NCI-H446 treated with DMSO at 0.1 percent for 48 hours (cell line): ENCODE results near the gene DCX.
"Not testable (repeated sequence)": the region's sequence is repeated elsewhere in the genome, so short reads cannot be mapped to it uniquely, and the experiment has no call there.

ENCODE experiments used
- DNase-seq: peaks from one replicate; lab custom pipeline; 2025; lab: John Stamatoyannopoulos, UW

DCX gene

DNA sequence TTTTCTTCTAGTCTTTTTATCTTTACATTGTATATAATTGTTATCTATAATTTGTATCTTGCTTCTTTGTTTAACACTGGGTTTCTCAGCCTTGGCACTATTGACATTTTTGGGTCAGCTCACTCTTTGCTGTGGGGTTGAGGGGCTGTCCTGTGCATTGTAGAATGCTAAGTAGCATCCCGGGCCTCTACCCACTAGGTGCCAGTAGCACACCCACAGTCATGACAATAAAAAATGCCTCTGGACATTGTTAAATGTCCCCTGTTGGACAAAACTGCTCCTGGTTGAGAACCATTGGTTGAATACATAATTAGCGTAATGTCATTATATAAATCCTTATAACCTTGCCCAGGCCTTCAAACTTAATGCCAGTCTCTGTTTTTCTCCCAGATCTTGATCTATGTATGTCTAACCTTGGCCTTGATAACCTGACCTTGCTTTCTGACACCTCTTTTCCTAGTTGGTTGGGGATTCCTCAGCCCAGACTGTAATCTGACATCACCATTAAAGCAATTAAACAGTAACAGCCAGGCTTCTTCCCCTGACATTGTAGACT lies 46.1 kb downstream of the DCX start:
- no peak for DNase-seq

DNA sequence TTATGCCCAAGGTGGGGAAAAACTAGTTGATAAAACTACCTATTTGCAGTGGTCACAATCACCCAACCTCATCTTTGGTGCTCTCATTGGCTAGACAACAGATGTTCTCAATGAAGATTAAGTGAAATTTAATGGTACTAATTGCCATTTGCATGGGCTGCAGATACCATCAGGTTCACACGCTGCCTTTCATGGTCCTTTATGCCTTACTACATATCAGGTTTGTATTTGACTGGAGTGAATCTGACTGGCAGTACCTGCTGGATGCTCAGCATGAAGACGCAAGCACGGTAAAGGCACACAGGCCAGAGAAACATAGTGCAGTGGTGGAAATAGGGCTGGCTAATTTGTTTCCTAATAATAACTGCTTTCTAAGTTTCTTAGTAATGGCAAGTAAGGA lies 48.3 kb downstream of the DCX start:
- DNase-seq: no peak

DNA sequence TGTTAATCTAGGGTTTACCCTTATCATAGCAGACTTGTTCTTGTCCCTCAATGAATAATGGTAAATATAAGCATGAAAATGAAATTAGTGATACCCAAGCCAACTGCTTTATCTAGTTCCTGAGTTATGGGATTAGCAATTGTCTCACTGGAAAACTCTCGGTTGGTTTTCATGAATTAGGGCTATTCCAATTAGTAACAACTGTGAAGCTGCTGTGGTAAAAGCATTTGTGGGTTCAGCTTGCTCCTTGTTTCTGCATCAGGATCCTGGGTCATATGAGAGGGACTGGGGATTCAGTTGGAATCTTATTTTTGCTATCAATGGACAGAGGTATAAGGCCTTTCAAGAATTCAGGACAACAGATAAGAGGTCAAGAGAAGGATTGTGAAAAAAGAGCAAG lies 50.2 kb downstream of the DCX start:
- no peak for DNase-seq

DNA sequence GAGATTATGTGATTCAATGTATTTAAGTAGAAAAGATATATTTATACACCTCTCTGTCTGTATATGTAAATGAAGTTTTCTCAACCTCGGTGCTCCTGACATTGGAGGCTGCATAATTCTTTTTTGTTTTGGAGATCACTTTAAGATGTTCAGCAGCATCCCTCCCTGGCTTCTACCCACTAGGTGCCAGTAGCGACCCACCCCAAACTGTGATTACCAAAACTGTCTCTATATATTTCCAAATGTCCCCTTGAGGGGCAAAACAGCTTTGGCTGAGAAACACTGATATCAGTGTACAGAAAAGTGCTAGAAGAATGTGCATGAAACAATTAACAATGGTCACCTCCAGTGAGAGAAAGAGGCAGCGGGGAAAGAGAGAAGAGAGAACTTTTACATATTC lies 51.2 kb downstream of the DCX start:
- peak; percentile 1 for DNase-seq

DNA sequence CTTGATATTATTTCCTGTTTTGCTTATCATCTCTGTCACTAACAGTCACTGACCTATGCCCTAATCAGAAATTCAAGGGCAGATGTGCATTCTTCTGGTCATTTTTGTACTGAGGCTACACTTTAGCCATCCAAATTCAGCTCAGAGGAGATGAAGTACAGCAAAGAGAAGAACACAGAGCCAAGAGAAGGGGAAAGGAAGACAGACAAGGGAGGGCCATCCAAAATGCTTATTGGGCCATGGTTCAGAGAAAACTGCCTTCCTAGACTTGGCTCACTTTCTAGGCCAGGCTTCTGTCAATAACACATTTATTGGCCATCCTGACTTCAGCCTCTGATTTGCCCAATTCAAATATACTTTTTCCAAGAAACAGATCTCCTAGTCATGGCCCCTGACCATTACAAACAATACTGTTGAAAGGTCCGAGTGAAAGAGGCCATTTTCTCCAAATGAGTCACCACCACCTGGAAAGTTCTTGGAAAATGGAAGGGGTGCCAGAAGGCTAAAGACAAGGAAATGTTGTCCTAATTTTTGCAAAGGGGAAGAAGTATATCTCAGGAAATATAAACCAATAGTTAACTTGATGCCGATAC lies 56.4 kb downstream of the DCX start:
- peak; percentile 2 for DNase-seq

DNA sequence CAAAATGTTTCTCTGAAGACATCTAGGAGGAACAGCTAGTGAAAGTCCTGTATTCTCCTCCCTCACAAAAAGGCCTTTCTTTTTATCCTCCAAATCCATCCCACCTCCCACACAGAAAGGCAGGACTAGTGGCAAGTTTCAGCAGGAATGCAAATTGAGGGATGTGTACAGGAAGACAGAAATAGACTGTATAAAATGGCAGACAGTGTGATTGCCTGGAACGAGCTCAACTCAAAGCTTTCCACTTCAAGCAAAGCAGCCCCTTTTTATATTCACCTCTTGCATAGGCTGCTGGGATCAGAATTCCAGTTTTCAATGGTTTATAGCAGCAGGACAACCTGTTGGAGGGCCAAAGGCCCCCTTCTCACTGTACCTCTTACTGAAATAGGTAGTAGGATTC lies 57.5 kb downstream of the DCX start:
- no peak for DNase-seq

DNA sequence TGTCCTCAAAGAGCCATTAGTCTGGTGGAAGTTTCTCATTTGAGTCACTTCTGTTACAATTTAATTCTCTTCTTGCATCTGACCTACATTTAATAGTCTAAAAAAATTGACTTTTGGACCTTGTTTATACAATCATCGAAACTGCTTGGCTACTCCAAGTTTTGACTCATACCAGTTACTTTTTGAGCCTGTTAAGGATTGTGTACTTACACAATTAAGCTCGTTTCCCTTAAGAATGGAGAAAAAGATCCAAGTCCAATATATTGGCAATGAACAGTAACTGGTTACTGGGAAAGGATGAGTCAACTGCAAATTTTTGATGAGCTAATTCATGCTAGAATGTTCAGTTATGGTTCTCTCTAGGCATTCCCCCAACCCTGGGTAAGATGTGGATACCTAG lies 58.2 kb downstream of the DCX start:
- peak; percentile 9 for DNase-seq

DNA sequence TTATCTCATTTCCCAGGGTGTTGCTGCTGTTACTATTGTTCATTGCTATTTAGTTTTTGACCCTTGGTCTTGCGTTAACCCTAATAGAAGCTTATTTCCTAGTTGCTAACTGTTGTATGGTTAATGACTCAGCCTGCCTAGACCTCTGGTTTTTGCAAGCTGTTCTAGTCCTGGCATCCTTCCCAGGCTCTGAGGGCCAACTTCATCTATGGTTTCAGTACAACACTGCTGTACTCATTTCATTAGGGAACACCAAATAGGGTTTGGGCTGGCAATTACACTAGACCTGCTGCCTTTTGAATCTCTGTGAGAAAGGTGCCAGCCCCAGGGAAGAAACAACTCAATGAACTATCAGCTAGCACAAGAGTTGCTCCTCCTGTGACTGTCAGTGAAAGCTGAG lies 59.6 kb downstream of the DCX start:
- DNase-seq: peak; percentile 88

DNA sequence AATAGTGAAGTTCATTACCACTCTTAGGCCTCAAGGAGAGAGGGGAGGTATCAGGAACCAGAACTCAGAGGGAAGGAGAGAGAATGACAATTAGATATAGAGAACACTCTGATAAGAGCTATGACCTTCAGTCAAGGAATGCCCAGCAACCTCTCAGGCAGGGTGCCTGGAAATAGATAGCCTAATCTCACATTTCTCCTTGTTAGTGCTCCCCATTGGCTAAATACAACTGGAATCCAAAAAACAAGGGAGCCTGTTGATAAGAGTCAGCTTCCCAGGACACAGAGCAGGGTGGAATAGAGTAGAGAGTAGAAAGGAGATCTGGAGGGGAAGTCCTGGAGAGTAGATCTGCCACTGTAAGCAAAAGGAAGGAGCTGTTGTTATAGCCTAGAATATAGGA lies 62.1 kb downstream of the DCX start:
- no peak for DNase-seq

DNA sequence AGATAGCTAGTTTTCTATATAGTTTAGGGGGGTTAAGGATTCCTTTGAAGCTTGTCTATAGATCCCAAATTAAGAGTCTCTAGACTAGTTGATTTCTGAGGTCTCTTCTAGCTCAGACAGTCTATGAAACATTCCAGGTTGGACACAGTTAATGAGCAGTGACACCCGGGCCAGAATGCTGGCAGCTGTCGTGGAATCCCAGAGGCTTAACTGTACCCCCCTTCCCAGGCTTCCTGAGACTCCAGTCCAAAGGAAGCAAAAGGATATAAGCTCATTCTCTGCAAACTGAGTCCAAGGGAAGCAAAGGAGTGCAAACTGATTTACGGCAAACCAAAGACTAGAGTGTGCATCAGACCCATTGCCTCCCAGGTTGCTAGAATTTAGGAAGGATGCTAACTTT lies 62.9 kb downstream of the DCX start:
- no peak for DNase-seq

DNA sequence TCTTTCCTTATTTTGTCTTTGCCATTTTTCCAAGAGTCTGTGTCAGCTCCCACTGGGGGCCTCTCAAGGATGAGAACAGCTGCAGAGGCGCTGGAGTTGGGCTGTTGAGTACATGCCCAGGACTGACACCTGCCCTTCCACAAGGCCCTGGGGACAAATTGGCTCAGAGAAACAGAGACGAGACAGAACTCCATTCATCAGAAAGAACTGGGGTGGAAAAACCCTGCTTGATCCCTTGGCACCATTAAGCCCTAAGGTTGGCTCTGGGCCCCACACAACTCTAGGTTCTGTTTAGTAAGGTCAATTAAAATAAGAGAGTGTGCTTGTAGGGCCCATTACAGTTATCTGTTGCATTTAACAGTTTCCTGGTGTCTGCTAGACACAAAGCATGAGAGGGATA lies 63.6 kb downstream of the DCX start:
- DNase-seq: peak; percentile 81

DNA sequence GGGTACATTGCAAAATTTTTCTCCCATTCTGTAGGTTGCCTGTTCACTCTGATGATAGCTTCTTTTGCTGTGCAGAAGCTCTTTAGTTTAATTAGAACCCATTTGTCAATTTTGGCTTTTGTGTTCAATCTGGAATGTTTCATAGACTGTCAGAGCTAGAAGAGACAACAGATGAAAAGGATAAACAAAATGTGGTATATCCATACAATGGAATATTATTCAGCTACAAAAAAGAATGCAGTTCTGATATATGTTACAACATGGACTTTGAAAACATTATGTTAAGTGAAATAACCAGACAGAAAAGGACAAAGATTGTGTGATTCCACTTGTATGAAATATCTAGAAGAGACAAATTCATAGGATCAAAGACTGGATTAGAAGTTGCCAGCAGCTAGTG lies 65.8 kb downstream of the DCX start:
- not testable (repeated sequence) for DNase-seq

DNA sequence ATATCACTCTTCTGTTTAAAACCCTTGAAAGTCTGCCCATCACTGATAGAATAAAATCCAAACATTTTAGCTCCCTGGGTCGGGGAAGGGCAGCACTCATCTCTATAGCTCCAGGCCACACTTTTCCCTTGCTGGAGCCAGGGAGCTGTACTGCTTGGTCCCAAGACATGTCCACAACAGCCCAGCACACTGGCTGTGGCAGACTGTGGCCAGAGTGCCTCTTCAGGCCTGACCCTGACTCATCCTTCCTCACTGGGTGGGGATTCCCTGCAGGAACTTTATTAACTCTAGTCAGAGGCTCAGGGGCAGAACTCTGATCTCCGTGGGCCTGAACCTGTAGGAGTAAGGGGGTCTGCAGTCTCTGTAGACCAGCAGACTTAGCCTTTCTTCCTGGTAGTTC lies 71.9 kb downstream of the DCX start:
- DNase-seq: no peak

DNA sequence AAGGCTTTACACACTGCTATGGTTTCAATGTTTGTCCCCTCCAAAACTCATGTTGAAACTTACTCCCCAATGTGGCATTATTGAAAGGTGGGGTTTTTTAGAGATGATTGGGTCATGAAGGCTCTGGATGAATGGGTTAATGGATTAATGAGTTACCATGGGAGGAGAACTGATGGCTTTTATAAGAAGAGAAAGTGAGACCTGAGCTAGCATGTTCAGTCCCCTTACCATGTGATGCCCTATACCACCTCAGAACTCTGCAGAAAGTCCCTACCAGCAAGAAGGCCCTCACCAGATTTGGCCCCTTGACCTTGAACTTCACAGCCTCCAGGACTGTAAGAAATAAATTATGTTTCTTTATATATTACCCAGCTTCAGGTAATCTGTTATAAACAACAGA lies 72.8 kb downstream of the DCX start:
- no peak for DNase-seq

DNA sequence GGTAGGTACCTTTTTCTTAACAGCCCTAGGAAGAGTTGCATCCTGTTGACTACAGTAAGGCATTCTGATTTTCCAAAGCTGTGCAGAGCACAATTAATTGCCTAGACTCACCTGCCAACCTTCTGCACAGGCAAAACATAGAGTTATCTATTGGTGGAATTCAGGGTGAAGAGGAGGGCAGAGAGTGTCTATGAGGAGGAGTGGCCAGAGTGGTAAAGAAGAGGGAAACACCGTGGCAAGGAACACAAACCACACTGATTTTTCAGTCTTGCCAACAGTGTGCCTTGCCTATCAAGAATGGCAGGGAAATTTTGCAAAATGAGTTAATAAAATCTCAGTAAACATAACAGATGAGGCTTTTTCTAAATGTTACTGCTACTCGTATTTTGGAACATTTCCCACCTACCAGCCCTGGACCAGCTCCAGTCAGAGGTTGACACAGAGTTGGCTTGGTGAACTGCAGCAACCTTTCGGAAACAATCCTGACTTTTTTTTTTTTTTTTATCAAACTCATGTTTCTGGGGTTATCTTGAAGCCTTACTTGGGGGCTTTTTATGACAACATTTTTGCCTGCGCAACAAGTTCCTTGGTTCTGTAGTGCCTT lies 73.8 kb downstream of the DCX start:
- DNase-seq: peak; percentile 0

DNA sequence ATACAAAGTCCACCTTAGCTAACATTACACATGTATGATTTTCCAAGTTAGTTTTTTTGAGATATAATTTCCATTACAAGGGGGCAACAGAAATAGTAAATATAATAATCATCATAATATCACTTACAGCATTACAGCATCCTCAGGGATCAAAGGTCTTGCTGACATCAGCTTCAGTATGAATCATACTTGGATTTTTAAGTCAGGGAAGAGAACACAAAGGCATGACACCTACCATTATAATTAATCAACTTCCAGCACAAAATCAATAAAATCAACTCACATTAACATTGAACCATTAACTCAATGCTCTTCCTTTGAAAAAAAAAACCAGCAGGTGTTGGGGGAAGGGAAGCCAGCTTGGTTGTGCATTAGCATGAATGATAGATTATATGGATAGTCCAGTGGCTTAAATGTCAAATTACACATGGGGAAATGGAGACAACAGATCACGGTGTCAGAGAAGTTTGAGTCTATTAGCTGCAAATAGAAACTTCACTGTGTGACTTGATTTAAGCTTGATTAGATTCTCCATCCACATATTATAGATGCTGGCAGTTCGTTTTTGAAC lies 74.8 kb downstream of the DCX start:
- no peak for DNase-seq

DNA sequence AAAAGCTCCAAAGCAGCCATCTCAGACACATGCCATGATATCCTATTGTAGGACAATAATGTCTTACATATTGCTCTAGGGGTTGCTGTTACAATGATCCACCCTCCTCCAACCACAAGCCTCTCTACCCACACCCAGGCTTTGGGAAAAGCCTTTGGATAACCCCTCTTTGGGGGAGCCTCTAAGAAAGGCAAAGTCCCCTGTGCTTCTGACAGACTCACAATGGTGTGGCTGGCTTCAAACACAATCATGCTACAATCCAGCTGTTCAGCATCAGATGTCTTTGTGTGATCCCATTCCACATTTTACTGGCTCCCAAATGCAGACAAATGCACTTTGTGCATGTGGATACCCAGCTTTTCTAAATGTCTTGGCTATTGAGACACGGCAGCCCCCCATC lies 75.9 kb downstream of the DCX start:
- DNase-seq: no peak

DNA sequence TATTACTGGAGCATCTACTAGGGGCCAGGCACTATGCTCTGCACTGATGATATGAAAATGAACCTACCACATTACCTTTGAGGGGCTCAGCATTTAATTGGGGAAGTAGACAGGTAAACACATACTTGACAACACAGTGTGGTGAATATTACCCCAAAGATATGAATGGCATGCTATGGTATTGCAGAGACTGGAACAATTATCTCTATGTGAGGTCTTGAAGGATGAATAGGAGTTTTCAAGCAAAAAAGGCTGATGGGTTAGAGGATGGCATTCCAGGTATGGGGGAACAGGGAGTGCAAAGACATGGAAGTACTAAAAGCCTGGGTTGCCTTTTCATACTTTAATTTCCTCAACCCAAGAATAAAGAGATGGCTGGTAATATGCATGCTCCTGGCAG lies 82.6 kb downstream of the DCX start:
- DNase-seq: no peak

DNA sequence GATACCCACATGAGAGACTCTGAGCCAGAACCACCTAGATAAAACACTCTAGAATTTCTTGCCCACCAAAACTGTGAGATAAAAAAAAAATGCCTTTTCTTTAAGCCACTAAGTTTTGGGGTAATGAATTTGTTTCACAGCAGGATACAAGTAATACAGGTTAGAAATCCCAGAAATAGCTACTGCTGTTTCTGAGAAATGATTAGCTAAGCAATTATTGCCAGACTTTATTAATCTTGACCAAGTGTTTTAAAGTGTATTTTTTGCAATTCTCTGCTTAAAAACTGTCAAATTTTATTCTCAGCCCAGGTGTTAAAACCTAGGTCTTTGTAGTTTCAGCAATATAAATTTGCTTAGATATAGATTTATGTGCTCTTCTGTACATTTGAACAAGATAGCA lies 83.1 kb downstream of the DCX start:
- no peak for DNase-seq

DNA sequence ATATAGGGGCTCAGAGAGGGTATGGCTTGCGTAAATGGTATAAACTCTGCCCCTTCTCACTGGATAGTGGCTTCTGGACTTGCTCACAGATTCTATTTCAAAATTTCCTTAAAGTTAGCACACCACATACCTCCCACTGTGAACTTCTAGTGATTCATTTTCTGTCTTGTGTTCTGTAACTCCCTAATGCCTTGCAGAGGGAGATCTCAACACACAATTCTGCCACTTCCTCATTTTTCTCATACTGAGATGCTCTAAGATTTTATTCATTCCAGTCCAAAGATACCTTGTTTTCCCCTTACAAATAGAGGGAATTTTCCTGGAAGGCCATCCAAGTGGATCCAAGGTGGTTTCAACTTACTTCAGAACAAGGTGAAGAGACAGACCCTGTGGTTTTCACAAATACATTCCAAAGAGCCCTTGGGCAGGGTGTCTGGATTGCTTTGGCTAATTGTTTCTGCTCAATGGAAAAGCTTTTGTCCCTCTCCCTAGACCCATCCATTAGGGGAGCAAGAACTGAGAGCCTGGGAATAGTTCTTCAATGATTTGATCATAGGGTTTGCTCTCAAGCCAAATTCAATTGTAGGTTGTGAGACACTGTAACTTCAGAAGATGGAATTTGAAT lies 89.6 kb downstream of the DCX start:
- no peak for DNase-seq

DNA sequence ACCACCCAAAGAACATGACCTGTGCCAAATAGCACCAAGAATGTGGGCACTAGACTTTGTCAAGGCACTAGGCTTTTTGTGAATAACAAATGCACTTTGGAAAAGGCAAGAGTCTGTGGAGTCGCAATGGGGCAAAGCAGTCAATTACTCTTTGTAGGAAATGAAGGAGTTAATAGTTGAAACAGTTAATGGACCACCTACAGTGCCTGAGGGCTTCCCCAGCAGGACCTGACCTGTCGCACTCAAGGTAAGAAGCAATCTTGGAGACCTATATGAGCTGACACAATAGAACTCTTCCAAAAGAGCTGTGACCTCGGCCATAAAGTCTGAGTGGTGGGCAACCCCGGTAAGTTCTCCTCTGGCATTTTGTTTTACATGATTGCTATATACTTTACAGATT lies 92.5 kb downstream of the DCX start:
- no peak for DNase-seq

DNA sequence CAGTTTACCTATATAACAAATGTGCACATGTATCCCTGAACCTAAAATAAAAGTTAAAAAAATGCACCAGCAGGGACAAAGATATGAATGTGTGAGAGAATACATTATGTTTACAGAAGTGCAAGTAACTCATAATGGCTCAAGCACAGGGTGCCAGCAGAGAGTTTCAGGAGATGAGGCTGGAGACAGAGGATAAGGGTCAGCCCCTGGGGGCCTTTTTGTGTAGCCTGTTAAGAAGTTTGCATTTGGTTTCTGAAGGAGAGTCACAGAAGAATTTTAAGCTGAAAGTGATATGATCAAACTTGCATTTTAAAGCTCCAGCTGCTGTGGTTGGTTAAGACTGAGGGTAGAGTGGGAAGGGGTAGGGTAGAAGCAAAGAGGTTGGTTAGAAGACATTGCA lies 93.1 kb downstream of the DCX start:
- DNase-seq: no peak

DNA sequence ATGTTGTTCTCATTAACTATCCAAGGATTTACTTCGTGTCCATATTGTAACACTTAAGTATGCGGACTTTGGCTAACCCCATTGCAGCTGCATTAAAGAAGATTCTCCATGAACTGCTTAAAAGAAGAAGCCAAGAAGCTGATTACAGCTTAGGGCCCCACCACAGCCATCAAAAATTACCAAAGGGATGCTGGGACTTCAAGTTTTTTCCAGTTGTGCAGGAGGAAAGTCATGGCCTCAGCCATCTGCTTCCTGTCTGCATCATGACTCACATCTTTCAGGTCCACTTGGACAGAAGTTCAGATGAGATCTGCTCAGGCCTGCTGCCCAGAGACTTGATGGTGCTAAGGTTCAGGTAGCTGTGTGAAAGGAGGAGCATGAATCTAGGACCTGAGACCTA lies 102.9 kb downstream of the DCX start:
- DNase-seq: no peak
